Measurements from ENCODE around the gene PPP6R3.

GRCh38 chr11:68429661-68430060 is 30.9 kb upstream of the PPP6R3 start:
- TF ChIP-seq CTCF (IDR thresholded peaks at IDR 0.05; ENCODE audit: poor library complexity, severe bottlenecking) (no peak), RAD21 (conservative IDR thresholded peaks at IDR 0.05) (no peak), EP300 (conservative IDR thresholded peaks at IDR 0.05; ENCODE audit: poor library complexity, severe bottlenecking) (no peak), REST (IDR thresholded peaks at IDR 0.05; ENCODE audit: borderline replicate concordance) (no peak), EZH2 (IDR thresholded peaks at IDR 0.05; ENCODE audit: borderline replicate concordance, insufficient read depth, low read length, poor library complexity, severe bottlenecking) (no peak), POLR2AphosphoS5 (IDR thresholded peaks at IDR 0.05) (no peak), TAF1 (IDR thresholded peaks at IDR 0.05; ENCODE audit: low read depth) (no peak)

Measured in neural cell (in vitro differentiated cells).